Measurements from ENCODE around the gene FGF16.
"Not testable (repeated sequence)": the region's sequence is repeated elsewhere in the genome, so short reads cannot be mapped to it uniquely, and the experiment has no call there.

The FGF16 gene

DNA sequence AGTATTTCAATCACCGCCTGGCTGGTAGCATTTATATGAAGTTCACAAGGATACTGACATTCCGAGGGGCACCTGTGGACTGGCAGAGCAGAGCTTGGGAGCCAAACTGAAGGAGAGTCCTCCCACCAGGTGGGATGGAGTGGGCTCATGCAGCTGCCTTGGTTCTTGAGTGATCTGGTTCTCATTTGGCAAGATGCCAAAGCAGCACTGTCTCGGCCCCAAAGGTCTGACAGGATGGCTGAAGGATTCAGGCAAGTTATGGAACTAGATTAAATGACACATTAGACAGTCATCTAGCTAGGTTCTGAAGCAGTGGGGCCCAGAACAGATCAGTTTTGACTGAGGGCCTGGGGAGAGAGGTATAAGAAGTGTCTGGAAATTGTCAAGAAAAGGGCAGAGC is 3.2 kb downstream of the FGF16 start:
- H3K4me1 ChIP-seq (ENCODE audit: control insufficient read depth, insufficient read depth, low read length) = no peaks in the 10 kb centered on the region
- no peaks in the 10 kb centered on the region for H3K9me3 ChIP-seq (ENCODE audit: control insufficient read depth, low read length)
- H3K27me3 ChIP-seq (ENCODE audit: control insufficient read depth, insufficient read depth, low read length) = no peaks in the 10 kb centered on the region
- no peaks in the 10 kb centered on the region for H3K36me3 ChIP-seq (ENCODE audit: control insufficient read depth, insufficient read depth, low read length)
- H3K9ac ChIP-seq (ENCODE audit: low read length) = no peak overlapping the region
- H3K4me3 ChIP-seq (ENCODE audit: low read length) = no peak overlapping the region

DNA sequence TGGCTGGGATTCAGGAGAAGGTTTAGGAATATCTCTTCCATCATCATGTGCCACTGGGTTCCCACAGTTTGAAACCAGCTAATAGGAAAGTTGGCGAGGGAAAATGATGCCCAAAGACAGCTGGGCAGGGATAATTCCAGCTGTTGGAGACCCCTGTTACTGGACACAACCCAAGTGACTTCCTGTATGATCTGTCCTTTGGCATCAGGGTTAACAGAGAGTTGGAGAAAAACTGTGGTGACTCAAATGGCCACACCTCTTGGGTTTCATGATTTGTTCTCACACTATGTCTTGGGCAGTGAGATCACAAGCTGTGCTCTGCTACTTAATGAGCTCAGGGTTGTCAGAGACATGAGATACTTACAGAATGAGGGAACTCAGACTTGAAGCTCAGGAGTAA is 3.8 kb downstream of the FGF16 start:
- H3K4me1 ChIP-seq (ENCODE audit: control insufficient read depth, insufficient read depth, low read length) = no peaks in the 10 kb centered on the region
- H3K27me3 ChIP-seq (ENCODE audit: control insufficient read depth, insufficient read depth, low read length) = no peaks in the 10 kb centered on the region
- H3K4me3 ChIP-seq (ENCODE audit: low read length) = no peak overlapping the region
- H3K36me3 ChIP-seq (ENCODE audit: control insufficient read depth, insufficient read depth, low read length) = no peaks in the 10 kb centered on the region
- no peaks in the 10 kb centered on the region for H3K9me3 ChIP-seq (ENCODE audit: control insufficient read depth, low read length)
- H3K9ac ChIP-seq (ENCODE audit: low read length) = no peak overlapping the region

DNA sequence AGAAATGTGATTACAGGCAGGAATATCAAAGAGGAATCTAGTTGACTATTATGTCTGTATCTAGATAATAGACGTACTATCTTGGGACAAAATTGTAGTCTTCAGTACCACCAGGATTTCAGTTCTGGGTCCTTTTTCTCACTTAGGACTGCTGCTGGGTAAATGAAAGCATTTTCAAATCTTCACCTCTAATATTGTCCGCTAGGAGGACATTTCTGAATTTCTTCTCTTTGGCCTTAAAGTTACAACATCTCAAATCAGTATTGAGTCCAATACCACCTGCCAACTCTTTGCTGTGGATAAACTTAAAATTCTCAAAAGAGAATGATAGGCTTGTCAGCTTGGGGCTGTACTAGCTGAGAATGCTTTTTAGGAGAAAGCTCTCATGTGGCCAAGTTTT is 6.0 kb downstream of the FGF16 start:
- H3K9ac ChIP-seq (ENCODE audit: low read length) = no peak overlapping the region
- no peaks in the 10 kb centered on the region for H3K4me1 ChIP-seq (ENCODE audit: control insufficient read depth, insufficient read depth, low read length)
- H3K27me3 ChIP-seq (ENCODE audit: control insufficient read depth, insufficient read depth, low read length) = no peaks in the 10 kb centered on the region
- H3K36me3 ChIP-seq (ENCODE audit: control insufficient read depth, insufficient read depth, low read length) = no peaks in the 10 kb centered on the region
- H3K4me3 ChIP-seq (ENCODE audit: low read length) = no peak overlapping the region
- H3K9me3 ChIP-seq (ENCODE audit: control insufficient read depth, low read length) = no peaks in the 10 kb centered on the region

DNA sequence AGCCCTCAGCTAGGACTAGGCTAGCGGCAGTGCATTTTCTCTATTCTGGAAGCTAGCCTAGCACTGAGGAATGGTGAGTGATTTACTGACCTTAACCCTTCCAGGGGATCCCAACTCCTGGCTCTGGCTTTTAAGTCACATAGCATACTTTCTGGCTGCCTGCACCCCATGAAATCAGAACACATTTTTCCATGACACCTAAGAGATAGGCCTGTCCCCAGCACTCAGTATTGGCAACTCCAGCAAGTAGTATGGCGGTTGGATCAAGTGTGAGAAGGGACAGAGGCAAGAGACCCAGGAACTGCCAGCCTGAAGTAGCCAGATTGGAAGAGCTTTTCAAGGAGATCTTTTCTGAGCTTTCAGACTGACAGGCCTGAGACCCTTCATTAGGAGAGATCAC is 8.2 kb downstream of the FGF16 start:
- H3K4me3 ChIP-seq (ENCODE audit: low read length) = no peak overlapping the region
- no peaks in the 10 kb centered on the region for H3K36me3 ChIP-seq (ENCODE audit: control insufficient read depth, insufficient read depth, low read length)
- H3K9ac ChIP-seq (ENCODE audit: low read length) = no peak overlapping the region
- H3K9me3 ChIP-seq (ENCODE audit: control insufficient read depth, low read length) = no peaks in the 10 kb centered on the region
- no peaks in the 10 kb centered on the region for H3K27me3 ChIP-seq (ENCODE audit: control insufficient read depth, insufficient read depth, low read length)
- H3K4me1 ChIP-seq (ENCODE audit: control insufficient read depth, insufficient read depth, low read length) = no peaks in the 10 kb centered on the region

GRCh38 chrX:77484045-77484444 is 36.9 kb downstream of the FGF16 start:
- no peaks in the 10 kb centered on the region for H3K9me3 ChIP-seq (ENCODE audit: control insufficient read depth, low read length)
- H3K4me3 ChIP-seq (ENCODE audit: low read length) = no peak overlapping the region
- H3K4me1 ChIP-seq (ENCODE audit: control insufficient read depth, insufficient read depth, low read length) = no peaks in the 10 kb centered on the region
- H3K27me3 ChIP-seq (ENCODE audit: control insufficient read depth, insufficient read depth, low read length) = no peaks in the 10 kb centered on the region
- H3K36me3 ChIP-seq (ENCODE audit: control insufficient read depth, insufficient read depth, low read length) = no peaks in the 10 kb centered on the region
- H3K9ac ChIP-seq (ENCODE audit: low read length) = no peak overlapping the region

DNA sequence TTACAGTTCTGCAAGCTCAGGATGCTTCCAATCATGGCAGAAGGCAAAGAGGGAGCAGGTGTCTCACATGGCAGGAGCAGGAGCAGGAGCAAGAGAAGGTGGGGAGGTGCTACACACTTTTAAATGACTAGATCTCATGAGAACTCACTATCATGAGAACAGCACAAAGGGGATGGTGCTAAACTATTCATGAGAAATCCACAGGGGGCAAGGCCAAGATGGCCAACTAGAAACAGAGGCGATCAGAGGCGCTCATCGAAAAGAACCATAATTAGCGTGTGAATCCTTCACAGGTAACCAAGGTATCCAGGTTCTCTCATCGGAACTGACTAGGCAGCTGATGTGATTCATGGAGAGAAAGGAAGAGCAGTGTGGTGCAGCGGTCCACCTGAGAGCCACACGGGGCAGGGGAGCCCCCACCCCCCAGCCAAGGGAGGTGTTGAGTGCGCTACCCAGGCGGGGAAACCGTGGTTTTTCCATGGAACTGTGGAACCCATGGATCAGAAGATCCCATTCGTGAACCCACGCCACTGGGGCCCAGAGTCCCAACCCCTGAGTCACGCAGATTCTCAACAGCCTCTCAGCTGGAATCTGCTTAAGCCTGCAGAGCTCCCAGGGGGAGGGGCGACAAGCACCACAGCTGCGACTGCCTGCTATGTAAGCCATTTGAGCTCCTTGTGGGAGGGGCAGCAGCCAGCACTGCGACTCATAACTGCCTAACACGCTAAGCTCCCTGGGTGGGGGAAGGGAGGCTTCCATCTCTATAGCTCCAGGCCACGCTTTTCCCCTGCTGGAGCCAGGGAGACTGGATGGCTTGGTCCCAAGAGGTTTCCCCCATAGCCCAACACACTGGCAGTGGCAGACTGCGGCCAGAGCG is 46.7 kb downstream of the FGF16 start:
- Histone ChIP-seq H3K36me3 (ENCODE audit: control insufficient read depth, insufficient read depth, low read length) (no peaks in the 10 kb centered on the region), H3K4me1 (ENCODE audit: control insufficient read depth, insufficient read depth, low read length) (no peaks in the 10 kb centered on the region), H3K4me3 (ENCODE audit: low read length) (no peak overlapping the region), H3K27me3 (ENCODE audit: control insufficient read depth, insufficient read depth, low read length) (no peaks in the 10 kb centered on the region), H3K9ac (ENCODE audit: low read length) (no peak overlapping the region), H3K9me3 (ENCODE audit: control insufficient read depth, low read length) (no peaks in the 10 kb centered on the region)

DNA sequence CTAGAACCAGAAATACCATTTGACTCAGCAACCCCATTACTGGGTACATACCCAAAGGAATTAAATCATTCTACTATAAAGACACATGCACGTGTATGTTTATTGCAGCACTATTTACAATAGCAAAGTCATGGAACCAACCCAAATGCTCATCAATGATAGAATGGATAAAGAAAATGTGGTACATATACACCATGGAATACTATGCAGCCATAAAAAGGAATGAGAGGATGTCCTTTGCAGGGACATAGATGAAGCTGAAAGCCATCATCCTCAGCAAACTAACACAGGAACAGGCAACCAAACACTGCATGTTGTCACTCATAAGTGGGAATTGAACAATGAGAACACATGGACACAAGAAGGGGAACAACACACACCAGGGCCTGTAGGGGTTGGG is 53.0 kb downstream of the FGF16 start:
- not testable (repeated sequence) for H3K4me1 ChIP-seq (ENCODE audit: control insufficient read depth, insufficient read depth, low read length); H3K4me3 ChIP-seq (ENCODE audit: low read length); H3K36me3 ChIP-seq (ENCODE audit: control insufficient read depth, insufficient read depth, low read length); H3K9ac ChIP-seq (ENCODE audit: low read length); H3K27me3 ChIP-seq (ENCODE audit: control insufficient read depth, insufficient read depth, low read length); H3K9me3 ChIP-seq (ENCODE audit: control insufficient read depth, low read length)

GRCh38 chrX:77502951-77503525 is 55.8 kb downstream of the FGF16 start:
- H3K4me3 ChIP-seq (ENCODE audit: low read length) = no peak overlapping the region
- no peaks in the 10 kb centered on the region for H3K4me1 ChIP-seq (ENCODE audit: control insufficient read depth, insufficient read depth, low read length)
- H3K9me3 ChIP-seq (ENCODE audit: control insufficient read depth, low read length) = no peaks in the 10 kb centered on the region
- H3K36me3 ChIP-seq (ENCODE audit: control insufficient read depth, insufficient read depth, low read length) = no peaks in the 10 kb centered on the region
- H3K27me3 ChIP-seq (ENCODE audit: control insufficient read depth, insufficient read depth, low read length) = no peaks in the 10 kb centered on the region
- H3K9ac ChIP-seq (ENCODE audit: low read length) = peak overlapping the region; percentile 15

- Histone ChIP-seq H3K9me3 (ENCODE audit: control insufficient read depth, low read length) (no peaks in the 10 kb centered on the region), H3K4me3 (ENCODE audit: low read length) (no peak overlapping the region), H3K4me1 (ENCODE audit: control insufficient read depth, insufficient read depth, low read length) (no peaks in the 10 kb centered on the region), H3K9ac (ENCODE audit: low read length) (no peak overlapping the region), H3K27me3 (ENCODE audit: control insufficient read depth, insufficient read depth, low read length) (no peaks in the 10 kb centered on the region), H3K36me3 (ENCODE audit: control insufficient read depth, insufficient read depth, low read length) (no peaks in the 10 kb centered on the region)
These were observed 58.0 kb downstream of the FGF16 start for GRCh38 chrX:77505227-77505626.

Data from mucosa of stomach (tissue), 1 donor.